ENCODE results near the gene GNL3. TPM values are rescaled to one million over a fixed set of nuclear protein-coding genes. Genes with fewer than 3 reads are reported as not detected.

GNL3 gene
- total RNA-seq, 2 experiments from 2014 or later: 104 to 106 TPM

GRCh38 chr3:52678265-52679198 is 7.3 kb upstream of the GNL3 start:
- H3K27ac Mint-ChIP-seq: no peak overlapping the region

GRCh38 chr3:52679199-52679538 is 6.7 kb upstream of the GNL3 start:
- TF ChIP-seq CTCF (IDR thresholded peaks at IDR 0.05): no peak
- no peak overlapping the region for H3K4me3 Mint-ChIP-seq
- H3K4me1 Mint-ChIP-seq (ENCODE audit: low read depth): peaks cover 59% of the 10 kb centered on the region
- peaks cover 71% of the 10 kb centered on the region for H3K36me3 Mint-ChIP-seq (ENCODE audit: low read depth)
- H3K27me3 ChIP-seq (ENCODE audit: control insufficient read depth in 1 of 2, insufficient read depth in 2 of 2, low read length in 2 of 2): no peaks in the 10 kb centered on the region
- DNase-seq (no peak), ATAC-seq (ENCODE audit: poor library complexity) (no peak)
- H3K9me3 Mint-ChIP-seq: no peaks in the 10 kb centered on the region
- H3K27me3 Mint-ChIP-seq: no peaks in the 10 kb centered on the region
- intact Hi-C loops (cut with DNase I, micrococcal nuclease): no loop called here
- peaks cover 7% of the 10 kb centered on the region for H3K4me1 ChIP-seq (ENCODE audit: insufficient read depth, low read length)
- CTCF ChIA-PET: no interaction called here
- peaks cover 61% of the 10 kb centered on the region for H3K36me3 ChIP-seq (ENCODE audit: insufficient read depth, low read length)
- POLR2A ChIA-PET: no interaction called here
- no peak overlapping the region for H3K27ac ChIP-seq (ENCODE audit: low read depth in 1 of 2, low read length in 2 of 2)
- no peaks in the 10 kb centered on the region for H3K9me3 ChIP-seq (ENCODE audit: control insufficient read depth in 1 of 2, insufficient read depth in 1 of 2, low read length in 2 of 2)
- no peak overlapping the region for H3K4me3 ChIP-seq (ENCODE audit: low read length)
- no peak overlapping the region for H3K27ac Mint-ChIP-seq

More at GRCh38 chr3:52678265-52679198, 7.3 kb upstream of the GNL3 start:
- H3K4me3 Mint-ChIP-seq: no peak overlapping the region
- H3K4me1 Mint-ChIP-seq (ENCODE audit: low read depth): peaks cover 54% of the 10 kb centered on the region
- no peak overlapping the region for H3K27ac ChIP-seq (ENCODE audit: low read depth in 1 of 2, low read length in 2 of 2)
- no peaks in the 10 kb centered on the region for H3K27me3 ChIP-seq (ENCODE audit: control insufficient read depth in 1 of 2, insufficient read depth in 2 of 2, low read length in 2 of 2)
- no peak for TF ChIP-seq CTCF (IDR thresholded peaks at IDR 0.05)
- ATAC-seq (ENCODE audit: poor library complexity): no peak
- POLR2A ChIA-PET: no interaction called here
- CTCF ChIA-PET: no interaction called here
- H3K9me3 Mint-ChIP-seq: no peaks in the 10 kb centered on the region
- intact Hi-C loops (cut with DNase I, micrococcal nuclease): no loop called here
- no peak overlapping the region for H3K4me3 ChIP-seq (ENCODE audit: low read length)
- DNase-seq: no peak
- H3K4me1 ChIP-seq (ENCODE audit: insufficient read depth, low read length): peaks cover 2% of the 10 kb centered on the region
- no peaks in the 10 kb centered on the region for H3K9me3 ChIP-seq (ENCODE audit: control insufficient read depth in 1 of 2, insufficient read depth in 1 of 2, low read length in 2 of 2)
- peaks cover 61% of the 10 kb centered on the region for H3K36me3 ChIP-seq (ENCODE audit: insufficient read depth, low read length)
- peaks cover 71% of the 10 kb centered on the region for H3K36me3 Mint-ChIP-seq (ENCODE audit: low read depth)
- H3K27me3 Mint-ChIP-seq: no peaks in the 10 kb centered on the region

GRCh38 chr3:52679811-52680210 is 6.0 kb upstream of the GNL3 start:
- Histone ChIP-seq H3K36me3 (ENCODE audit: insufficient read depth, low read length) (peaks cover 60% of the 10 kb centered on the region), H3K9me3 (ENCODE audit: control insufficient read depth in 1 of 2, insufficient read depth in 1 of 2, low read length in 2 of 2) (no peaks in the 10 kb centered on the region), H3K4me3 (ENCODE audit: low read length) (no peak overlapping the region), H3K27me3 (ENCODE audit: control insufficient read depth in 1 of 2, insufficient read depth in 2 of 2, low read length in 2 of 2) (no peaks in the 10 kb centered on the region), H3K27ac (ENCODE audit: low read depth in 1 of 2, low read length in 2 of 2) (no peak overlapping the region), H3K4me1 (ENCODE audit: insufficient read depth, low read length) (peaks cover 7% of the 10 kb centered on the region)
- Mint-ChIP-seq H3K27me3 (no peaks in the 10 kb centered on the region), H3K4me1 (ENCODE audit: low read depth) (peaks cover 64% of the 10 kb centered on the region), H3K9me3 (no peaks in the 10 kb centered on the region), H3K4me3 (no peak overlapping the region), H3K36me3 (ENCODE audit: low read depth) (peaks cover 75% of the 10 kb centered on the region), H3K27ac (peak overlapping the region; percentile 77)
- CTCF ChIA-PET: no interaction called here
- ATAC-seq (ENCODE audit: poor library complexity) (no peak), DNase-seq (no peak)
- intact Hi-C loops (cut with DNase I, micrococcal nuclease): loop anchor here in 1 of 2 experiments (5.0 to 10.0 kb wide), 2 partner anchors 223 to 395 kb away; partner anchors contain the start of genes GLYCTK and NISCH
- POLR2A ChIA-PET: no interaction called here
- TF ChIP-seq CTCF (IDR thresholded peaks at IDR 0.05): no peak
